ENCODE results near the gene FLAD1. TPM values are rescaled to one million over a fixed set of nuclear protein-coding genes. Genes with fewer than 3 reads are reported as not detected.

Gene FLAD1
- total RNA-seq, 1 donor from 2014 or later: 55.9 TPM

DNA sequence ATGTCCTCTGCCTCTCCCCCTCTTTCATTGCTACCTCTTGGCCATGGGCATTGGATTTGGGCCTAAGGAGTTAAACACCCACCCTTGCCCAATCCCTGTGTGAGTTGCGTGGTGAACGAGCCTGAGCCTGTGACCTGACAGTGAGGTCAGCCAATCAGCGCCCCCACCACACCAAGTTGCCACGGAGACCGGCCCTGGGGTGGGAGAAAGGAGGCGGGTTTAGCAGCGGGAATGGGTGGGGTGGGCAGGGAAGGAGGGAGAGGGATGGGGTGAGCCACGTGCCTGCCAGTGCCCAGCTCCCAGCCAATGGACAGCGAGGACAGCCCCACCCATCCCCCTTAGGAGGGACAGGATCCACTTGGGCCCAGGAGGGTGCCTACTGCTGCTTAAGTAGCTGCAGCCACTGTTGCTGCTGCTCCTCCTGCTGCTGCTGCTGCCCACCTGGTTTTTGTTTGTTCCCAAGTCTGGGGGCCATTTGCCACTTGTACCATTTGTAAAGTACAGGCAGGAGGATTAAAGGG, 28.9 kb downstream of the FLAD1 start:
- no peaks in the 10 kb centered on the region for H3K27me3 Mint-ChIP-seq
- DNase-seq (ENCODE audit: low spot score, unreplicated experiment): no peak
- no peaks in the 10 kb centered on the region for H3K9me3 Mint-ChIP-seq (ENCODE audit: low read depth)
- peaks cover 3% of the 10 kb centered on the region for H3K36me3 Mint-ChIP-seq (ENCODE audit: insufficient read depth)
- no peak overlapping the region for H3K27ac Mint-ChIP-seq
- TF ChIP-seq, protein P1, sequence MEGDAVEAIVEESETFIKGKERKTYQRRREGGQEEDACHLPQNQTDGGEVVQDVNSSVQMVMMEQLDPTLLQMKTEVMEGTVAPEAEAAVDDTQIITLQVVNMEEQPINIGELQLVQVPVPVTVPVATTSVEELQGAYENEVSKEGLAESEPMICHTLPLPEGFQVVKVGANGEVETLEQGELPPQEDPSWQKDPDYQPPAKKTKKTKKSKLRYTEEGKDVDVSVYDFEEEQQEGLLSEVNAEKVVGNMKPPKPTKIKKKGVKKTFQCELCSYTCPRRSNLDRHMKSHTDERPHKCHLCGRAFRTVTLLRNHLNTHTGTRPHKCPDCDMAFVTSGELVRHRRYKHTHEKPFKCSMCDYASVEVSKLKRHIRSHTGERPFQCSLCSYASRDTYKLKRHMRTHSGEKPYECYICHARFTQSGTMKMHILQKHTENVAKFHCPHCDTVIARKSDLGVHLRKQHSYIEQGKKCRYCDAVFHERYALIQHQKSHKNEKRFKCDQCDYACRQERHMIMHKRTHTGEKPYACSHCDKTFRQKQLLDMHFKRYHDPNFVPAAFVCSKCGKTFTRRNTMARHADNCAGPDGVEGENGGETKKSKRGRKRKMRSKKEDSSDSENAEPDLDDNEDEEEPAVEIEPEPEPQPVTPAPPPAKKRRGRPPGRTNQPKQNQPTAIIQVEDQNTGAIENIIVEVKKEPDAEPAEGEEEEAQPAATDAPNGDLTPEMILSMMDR (IDR thresholded peaks at IDR 0.05; ENCODE audit: unreplicated experiment): no peak
- H3K4me3 Mint-ChIP-seq (ENCODE audit: low read depth): no peak overlapping the region
- peaks cover 5% of the 10 kb centered on the region for H3K4me1 Mint-ChIP-seq (ENCODE audit: low read depth)

DNA sequence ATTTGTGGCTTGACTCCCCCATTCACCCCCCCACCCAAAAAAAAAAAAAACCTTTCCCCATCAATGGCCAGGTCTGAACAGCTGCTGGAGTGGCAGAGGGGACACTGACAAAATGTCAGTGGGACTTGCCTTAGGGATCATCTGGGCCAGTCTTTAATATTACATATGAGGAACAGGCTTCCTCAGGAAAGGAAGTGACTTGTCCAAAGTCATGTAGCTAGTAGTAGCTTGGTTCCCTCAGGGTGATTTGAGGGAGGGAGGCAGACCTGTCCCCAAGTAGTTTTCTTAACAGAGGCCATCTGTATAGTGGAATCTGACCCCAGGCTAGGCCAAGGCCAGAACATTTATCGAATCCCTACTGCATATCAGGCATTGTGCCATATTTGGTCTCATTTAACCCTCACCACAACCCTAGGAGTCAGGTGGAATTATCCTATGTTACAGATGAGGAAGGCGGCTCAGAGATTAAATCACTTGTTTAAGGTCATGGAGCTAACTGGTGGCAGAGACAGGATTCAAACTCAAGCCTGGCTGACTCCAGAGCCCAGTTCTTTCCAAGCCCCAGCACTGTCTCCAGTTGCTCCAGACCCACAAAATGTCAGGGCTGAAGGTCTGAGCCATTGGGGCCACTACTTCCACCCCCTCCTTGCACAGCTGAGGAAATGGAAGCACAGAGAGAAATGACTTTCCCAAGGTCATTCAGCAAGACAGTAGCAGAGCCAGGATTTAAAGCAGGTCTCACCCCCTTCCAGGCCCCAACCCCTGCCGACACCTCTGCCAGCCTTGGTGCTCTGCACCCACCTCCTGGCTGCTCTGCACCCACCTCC, 29.8 kb downstream of the FLAD1 start:
- Mint-ChIP-seq H3K27me3 (no peaks in the 10 kb centered on the region), H3K4me3 (ENCODE audit: low read depth) (no peak overlapping the region), H3K4me1 (ENCODE audit: low read depth) (peaks cover 5% of the 10 kb centered on the region), H3K9me3 (ENCODE audit: low read depth) (no peaks in the 10 kb centered on the region), H3K27ac (peak overlapping the region; percentile 42), H3K36me3 (ENCODE audit: insufficient read depth) (peaks cover 3% of the 10 kb centered on the region)
- DNase-seq (ENCODE audit: low spot score, unreplicated experiment): no peak
- TF ChIP-seq, protein P1 (IDR thresholded peaks at IDR 0.05; ENCODE audit: unreplicated experiment): no peak

DNA sequence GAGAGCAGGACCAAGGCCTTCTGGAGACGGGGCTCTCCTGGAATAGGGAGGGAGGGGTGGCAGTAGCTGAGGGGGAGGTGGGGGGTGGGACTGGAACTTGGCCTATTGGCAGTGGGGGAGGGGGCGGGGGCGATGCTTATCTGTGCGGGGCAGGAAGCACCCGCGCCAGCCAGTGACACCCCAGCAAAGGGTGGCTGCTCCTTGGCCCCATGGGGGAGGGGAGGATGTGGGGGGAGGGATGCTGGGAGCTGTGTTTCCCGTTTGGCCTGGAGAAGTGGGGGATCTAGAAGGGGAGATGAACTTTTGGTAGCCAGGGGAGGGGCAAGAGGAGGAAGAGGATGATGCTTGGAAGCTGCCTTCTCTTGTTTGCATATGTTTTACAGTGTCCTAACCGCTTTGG, 30.5 kb downstream of the FLAD1 start:
- Mint-ChIP-seq H3K36me3 (ENCODE audit: insufficient read depth) (peaks cover 3% of the 10 kb centered on the region), H3K9me3 (ENCODE audit: low read depth) (no peaks in the 10 kb centered on the region), H3K27me3 (no peaks in the 10 kb centered on the region), H3K27ac (no peak overlapping the region), H3K4me1 (ENCODE audit: low read depth) (peaks cover 3% of the 10 kb centered on the region), H3K4me3 (ENCODE audit: low read depth) (no peak overlapping the region)
- DNase-seq (ENCODE audit: low spot score, unreplicated experiment): no peak
- TF ChIP-seq, protein P1 (IDR thresholded peaks at IDR 0.05; ENCODE audit: unreplicated experiment): no peak

DNA sequence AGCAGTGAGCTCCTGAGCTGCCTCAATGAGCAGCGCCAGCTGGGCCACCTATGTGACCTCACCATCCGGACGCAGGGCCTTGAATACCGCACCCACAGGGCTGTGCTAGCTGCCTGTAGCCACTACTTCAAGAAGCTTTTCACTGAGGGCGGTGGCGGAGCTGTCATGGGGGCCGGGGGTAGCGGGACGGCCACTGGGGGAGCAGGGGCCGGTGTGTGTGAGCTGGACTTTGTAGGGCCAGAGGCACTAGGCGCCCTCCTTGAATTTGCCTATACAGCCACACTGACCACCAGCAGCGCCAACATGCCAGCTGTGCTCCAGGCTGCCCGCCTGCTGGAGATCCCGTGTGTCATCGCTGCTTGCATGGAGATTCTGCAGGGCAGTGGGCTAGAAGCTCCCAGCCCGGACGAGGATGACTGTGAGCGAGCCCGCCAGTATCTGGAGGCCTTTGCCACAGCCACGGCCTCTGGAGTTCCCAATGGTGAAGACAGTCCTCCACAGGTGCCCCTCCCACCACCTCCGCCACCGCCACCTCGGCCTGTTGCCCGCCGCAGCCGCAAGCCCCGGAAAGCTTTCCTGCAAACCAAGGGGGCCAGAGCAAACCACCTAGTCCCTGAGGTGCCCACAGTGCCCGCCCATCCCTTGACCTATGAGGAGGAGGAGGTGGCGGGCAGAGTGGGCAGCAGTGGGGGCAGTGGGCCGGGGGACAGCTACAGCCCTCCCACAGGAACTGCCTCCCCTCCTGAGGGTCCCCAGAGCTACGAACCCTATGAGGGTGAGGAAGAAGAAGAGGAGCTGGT, 31.8 kb downstream of the FLAD1 start:
- Mint-ChIP-seq H3K27me3 (no peaks in the 10 kb centered on the region), H3K9me3 (ENCODE audit: low read depth) (no peaks in the 10 kb centered on the region), H3K4me1 (ENCODE audit: low read depth) (peaks cover 2% of the 10 kb centered on the region), H3K36me3 (ENCODE audit: insufficient read depth) (peaks cover 3% of the 10 kb centered on the region), H3K27ac (no peak overlapping the region), H3K4me3 (ENCODE audit: low read depth) (no peak overlapping the region)
- no peak for DNase-seq (ENCODE audit: low spot score, unreplicated experiment)
- TF ChIP-seq, protein P1 (IDR thresholded peaks at IDR 0.05; ENCODE audit: unreplicated experiment): no peak

DNA sequence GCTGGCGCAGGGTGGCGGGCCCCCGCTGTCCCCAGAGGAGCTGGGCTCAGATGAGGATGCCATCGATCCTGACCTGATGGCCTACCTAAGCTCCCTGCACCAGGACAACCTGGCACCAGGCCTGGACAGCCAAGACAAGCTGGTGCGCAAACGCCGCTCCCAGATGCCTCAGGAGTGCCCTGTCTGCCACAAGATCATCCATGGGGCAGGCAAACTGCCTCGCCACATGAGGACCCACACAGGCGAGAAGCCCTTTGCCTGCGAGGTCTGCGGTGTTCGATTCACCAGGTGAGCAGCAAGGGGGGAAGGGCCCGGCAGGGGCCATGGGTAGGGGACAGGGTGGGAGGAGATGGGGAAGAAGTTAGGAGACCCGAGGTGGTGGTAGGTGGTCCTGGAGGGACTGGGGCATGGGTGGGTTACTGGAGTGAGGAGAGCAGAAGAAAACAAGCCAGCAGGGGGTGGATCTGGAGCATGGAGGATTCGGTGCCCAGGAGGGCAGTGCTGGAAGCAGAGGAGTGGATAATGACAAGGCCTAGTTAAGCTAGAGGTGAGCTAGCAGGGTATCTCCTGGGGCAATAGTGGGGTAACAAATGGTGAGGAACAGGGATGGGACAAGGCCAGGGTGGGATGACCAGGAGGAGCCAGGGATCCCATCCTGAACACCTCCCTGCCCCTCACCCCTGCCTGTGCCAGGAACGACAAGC, 32.5 kb downstream of the FLAD1 start:
- H3K4me1 Mint-ChIP-seq (ENCODE audit: low read depth): peaks cover 2% of the 10 kb centered on the region
- H3K36me3 Mint-ChIP-seq (ENCODE audit: insufficient read depth): peaks cover 3% of the 10 kb centered on the region

More for the DNA sequence above, 32.5 kb downstream of the FLAD1 start:
- peak overlapping the region; percentile 24 for H3K27ac Mint-ChIP-seq
- no peaks in the 10 kb centered on the region for H3K27me3 Mint-ChIP-seq
- TF ChIP-seq, protein P1 (IDR thresholded peaks at IDR 0.05; ENCODE audit: unreplicated experiment): no peak
- no peak overlapping the region for H3K4me3 Mint-ChIP-seq (ENCODE audit: low read depth)
- DNase-seq (ENCODE audit: low spot score, unreplicated experiment): no peak
- H3K9me3 Mint-ChIP-seq (ENCODE audit: low read depth): no peaks in the 10 kb centered on the region
